HEK293 (cell line): Measurements from ENCODE around the gene LEPR.

Experiments used
- CTCF ChIP-seq: fragments of 450-650 bp; formaldehyde crosslinking; IDR thresholded peaks from 2 replicates; pipeline ENCODE4 v1.5.1; 2016; ENCODE audit warnings: missing biosample characterization, missing genetic modification characterization
- GLI4 ChIP-seq: fragments of 450-650 bp; formaldehyde crosslinking; IDR thresholded peaks from 2 replicates; pipeline ENCODE4 v1.5.1; 2016; ENCODE audit warnings: missing biosample characterization, missing genetic modification characterization
- KLF7 ChIP-seq: fragments of 450-650 bp; formaldehyde crosslinking; IDR thresholded peaks from 2 replicates; pipeline ENCODE4 v1.5.1; 2016; ENCODE audit warnings: missing biosample characterization, missing genetic modification characterization, borderline replicate concordance
- ZNF174 ChIP-seq: fragments of 450-650 bp; formaldehyde crosslinking; IDR thresholded peaks from 2 replicates; pipeline ENCODE4 v1.5.0; 2017; ENCODE audit warnings: missing biosample characterization, mild to moderate bottlenecking, missing genetic modification characterization
- ZNF292 ChIP-seq: fragments of 450-650 bp; formaldehyde crosslinking; IDR thresholded peaks from 2 replicates; pipeline ENCODE4 v1.5.1; 2016; ENCODE audit warnings: low read depth, missing biosample characterization, missing genetic modification characterization, borderline replicate concordance
- ZNF518A ChIP-seq: fragments of 450-650 bp; formaldehyde crosslinking; conservative IDR thresholded peaks from 2 replicates; pipeline ENCODE4 v1.5.1; 2016; ENCODE audit warnings: low read depth, missing biosample characterization, missing genetic modification characterization
- ZNF561 ChIP-seq: fragments of 450-650 bp; IDR thresholded peaks from 2 replicates; pipeline ENCODE4 v1.5.1; 2018; ENCODE audit warnings: missing biosample characterization, missing genetic modification characterization, borderline replicate concordance
- ZNF768 ChIP-seq: fragments of 450-650 bp; formaldehyde crosslinking; IDR thresholded peaks from 2 replicates; pipeline ENCODE4 v1.5.1; 2018; ENCODE audit warnings: missing biosample characterization, mild to moderate bottlenecking, missing genetic modification characterization

- TF ChIP-seq ZNF768 (tag by site-specific recombination) (no peak), ZNF561 (no peak), CTCF (tag by site-specific recombination) (no peak), GLI4 (tag by site-specific recombination) (no peak), KLF7 (tag by site-specific recombination) (no peak), ZNF518A (no peak), ZNF174 (tag by site-specific recombination) (no peak), ZNF292 (tag by site-specific recombination) (no peak)
These were observed 31.4 kb upstream of the LEPR start for GRCh38 chr1:65388908-65389695.
